Kidney (tissue), 14 donors: ENCODE measurements around the gene CRABP2. TPM values are rescaled to one million over a fixed set of nuclear protein-coding genes. Genes with fewer than 3 reads are reported as not detected.

Experiments used
- DNase-seq, 5 donors: peaks; one replicate each; pipeline ENCODE4 v3.0.0-alpha.2; 2013 to 2020
- FAIRE-seq: peaks from 2 replicates; lab custom pipeline; 2012; peaks lifted over from hg19 to GRCh38; lab: Jason Lieb, UNC
- H3K27ac ChIP-seq, 2 donors: one replicate each; pipeline ENCODE4 v1.7.0; 2013; ENCODE audit warnings: low read depth in 2 of 2, low read length in 2 of 2, inconsistent platforms in 1 of 2
- H3K27me3 ChIP-seq: one replicate; pipeline ENCODE4 v1.7.1; 2013; ENCODE audit warnings: low read length, inconsistent platforms; ENCODE audit not compliant: control insufficient read depth, insufficient read depth
- H3K36me3 ChIP-seq, 3 donors: one replicate each; pipeline versions ENCODE4 v1.7.0 to v1.7.1; 2013; ENCODE audit warnings: low read length in 3 of 3, control low read depth in 1 of 3, inconsistent platforms in 1 of 3; ENCODE audit not compliant: insufficient read depth in 3 of 3, control insufficient read depth in 2 of 3
- H3K4me1 ChIP-seq, 3 donors: one replicate each; pipeline versions ENCODE4 v1.7.0 to v1.7.1; 2013; ENCODE audit warnings: low read length in 3 of 3, inconsistent platforms in 1 of 3, low read depth in 1 of 3; ENCODE audit not compliant: control insufficient read depth in 2 of 3, insufficient read depth in 2 of 3
- H3K4me3 ChIP-seq, 3 donors: one replicate each; pipeline versions ENCODE4 v1.7.0 to v1.8.1; 2013; ENCODE audit warnings: low read length in 3 of 3, control low read depth in 1 of 3, inconsistent platforms in 1 of 3
- H3K9ac ChIP-seq, 3 donors: one replicate each; pipeline versions ENCODE4 v1.7.0 to v1.7.1; 2013; ENCODE audit warnings: low read length in 3 of 3, control low read depth in 1 of 3, inconsistent platforms in 1 of 3
- H3K9me3 ChIP-seq, 3 donors: one replicate each; pipeline versions ENCODE4 v1.7.0 to v1.7.1; 2013; ENCODE audit warnings: low read length in 3 of 3, control low read depth in 1 of 3, inconsistent platforms in 1 of 3; ENCODE audit not compliant: control insufficient read depth in 2 of 3, insufficient read depth in 1 of 3
- intact Hi-C: fragments of 100-400 bp; cut with DNase I; formaldehyde crosslinking; loops from one replicate; pipeline ENCODE4 v1.11.1; 2022
- polyA plus RNA-seq: library from polyadenylated mRNA; stranded (reverse); fragments of 350-450 nt; fragmentation: Illumina TruSeq; extraction: RNeasy Lipid Tissue Mini Kit (QIAGEN cat#74804); gene quantifications from one replicate; pipeline ENCODE4 v1.2.3, GENCODE V29; 2014; ENCODE audit warnings: low read depth, low replicate concordance; ENCODE audit not compliant: insufficient read depth
- total RNA-seq: library from RNA; stranded (reverse); fragmentation: NEBNext Ultra II Directional; extraction: Animal tissue kit (Norgen Biotek cat#: 25700); gene quantifications from one replicate; pipeline ENCODE4 v1.2.1, GENCODE V29; 2021
- TF ChIP-seq, protein P1 (sequence below): IDR thresholded peaks from 3 replicates; pipeline ENCODE4 v1.5.1; 2012; ENCODE audit warnings: mild to moderate bottlenecking, moderate library complexity, borderline replicate concordance; ENCODE audit not compliant: insufficient read depth; ENCODE audit errors: extremely low read depth
- donor health status: control.
- donor health status: control.
- donor health status: control.
- donor health status: control.
- donor health status: control.
- donor health status: DM: yes; HTN: yes; CAD: no.
- donor health status: Normal renal cell carcinoma (clear cell type).

Gene CRABP2
- total and polyA plus RNA-seq, 2 donors from 2014 or later, result 15.2 to 21.6 TPM

DNA sequence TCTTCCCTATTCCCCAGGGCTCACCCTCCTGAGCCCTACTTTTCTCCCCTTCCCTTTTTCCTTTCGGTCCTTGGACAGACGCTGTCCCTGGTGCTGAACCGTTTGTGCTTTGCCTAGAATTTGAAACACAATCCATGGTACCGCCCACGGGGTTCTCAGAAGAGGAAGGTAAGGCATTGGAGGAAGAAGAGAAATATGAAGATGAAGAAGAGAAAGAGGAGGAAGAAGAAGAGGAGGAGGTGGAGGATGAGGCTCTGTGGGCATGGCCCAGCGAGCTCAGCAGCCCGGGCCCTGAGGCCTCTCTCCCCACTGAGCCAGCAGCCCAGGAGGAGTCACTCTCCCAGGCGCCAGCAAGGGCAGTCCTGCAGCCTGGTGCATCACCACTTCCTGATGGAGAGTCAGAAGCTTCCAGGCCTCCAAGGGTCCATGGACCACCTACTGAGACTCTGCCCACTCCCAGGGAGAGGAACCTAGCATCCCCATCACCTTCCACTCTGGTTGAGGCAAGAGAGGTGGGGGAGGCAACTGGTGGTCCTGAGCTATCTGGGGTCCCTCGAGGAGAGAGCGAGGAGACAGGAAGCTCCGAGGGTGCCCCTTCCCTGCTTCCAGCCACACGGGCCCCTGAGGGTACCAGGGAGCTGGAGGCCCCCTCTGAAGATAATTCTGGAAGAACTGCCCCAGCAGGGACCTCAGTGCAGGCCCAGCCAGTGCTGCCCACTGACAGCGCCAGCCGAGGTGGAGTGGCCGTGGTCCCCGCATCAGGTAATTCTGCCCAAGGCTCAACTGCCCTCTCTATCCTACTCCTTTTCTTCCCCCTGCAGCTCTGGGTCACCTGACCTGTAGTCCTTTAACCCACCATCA is 53.0 kb downstream of the CRABP2 start:
- FAIRE-seq, result no peak

More for the DNA sequence above, 53.0 kb downstream of the CRABP2 start:
- DNase-seq, result peak; percentile 44 to 92 (median 77)
- H3K36me3 ChIP-seq, result no peaks in the 10 kb centered on the region
- no peak overlapping the region for H3K4me3 ChIP-seq
- H3K9ac ChIP-seq, result no peak overlapping the region
- H3K9me3 ChIP-seq, result no peaks in the 10 kb centered on the region
- TF ChIP-seq, protein P1, sequence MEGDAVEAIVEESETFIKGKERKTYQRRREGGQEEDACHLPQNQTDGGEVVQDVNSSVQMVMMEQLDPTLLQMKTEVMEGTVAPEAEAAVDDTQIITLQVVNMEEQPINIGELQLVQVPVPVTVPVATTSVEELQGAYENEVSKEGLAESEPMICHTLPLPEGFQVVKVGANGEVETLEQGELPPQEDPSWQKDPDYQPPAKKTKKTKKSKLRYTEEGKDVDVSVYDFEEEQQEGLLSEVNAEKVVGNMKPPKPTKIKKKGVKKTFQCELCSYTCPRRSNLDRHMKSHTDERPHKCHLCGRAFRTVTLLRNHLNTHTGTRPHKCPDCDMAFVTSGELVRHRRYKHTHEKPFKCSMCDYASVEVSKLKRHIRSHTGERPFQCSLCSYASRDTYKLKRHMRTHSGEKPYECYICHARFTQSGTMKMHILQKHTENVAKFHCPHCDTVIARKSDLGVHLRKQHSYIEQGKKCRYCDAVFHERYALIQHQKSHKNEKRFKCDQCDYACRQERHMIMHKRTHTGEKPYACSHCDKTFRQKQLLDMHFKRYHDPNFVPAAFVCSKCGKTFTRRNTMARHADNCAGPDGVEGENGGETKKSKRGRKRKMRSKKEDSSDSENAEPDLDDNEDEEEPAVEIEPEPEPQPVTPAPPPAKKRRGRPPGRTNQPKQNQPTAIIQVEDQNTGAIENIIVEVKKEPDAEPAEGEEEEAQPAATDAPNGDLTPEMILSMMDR, result no peak
- peaks cover 31% of the 10 kb centered on the region for H3K27me3 ChIP-seq
- intact Hi-C loops, result no loop called here
- no peak overlapping the region for H3K27ac ChIP-seq
- peaks cover 0 to 7% (median 4%) of the 10 kb centered on the region in 3 donors for H3K4me1 ChIP-seq

Other genes starting within 250 kb of the CRABP2 start
- gene MEF2D, start 204.8 kb downstream of the CRABP2 start, total RNA-seq, result 49.3 TPM
- 13.7 TPM for gene MEF2D, start 204.8 kb downstream of the CRABP2 start, polyA plus RNA-seq
- gene IQGAP3, start 133.0 kb downstream of the CRABP2 start, total RNA-seq, result 1.7 TPM
- 0.13 TPM for gene IQGAP3, start 133.0 kb downstream of the CRABP2 start, polyA plus RNA-seq
- gene TTC24, start 125.9 kb downstream of the CRABP2 start, total RNA-seq, result 0.57 TPM
- not detected for gene TTC24, start 125.9 kb downstream of the CRABP2 start, polyA plus RNA-seq
- gene NAXE, start 113.8 kb downstream of the CRABP2 start, total RNA-seq, result 78.0 TPM
- 221 TPM for gene NAXE, start 113.8 kb downstream of the CRABP2 start, polyA plus RNA-seq
- gene GPATCH4, start 104.1 kb downstream of the CRABP2 start, total RNA-seq, result 24.0 TPM
- 26.2 TPM for gene GPATCH4, start 104.1 kb downstream of the CRABP2 start, polyA plus RNA-seq
- 1.9 TPM for gene HAPLN2, start 86.2 kb downstream of the CRABP2 start, total RNA-seq
- 0.30 TPM for gene HAPLN2, start 86.2 kb downstream of the CRABP2 start, polyA plus RNA-seq
- 0.19 TPM for gene BCAN, start 63.5 kb downstream of the CRABP2 start, total RNA-seq
- 0.45 TPM for gene BCAN, start 63.5 kb downstream of the CRABP2 start, polyA plus RNA-seq
- 50.7 TPM for gene NES, start 28.2 kb downstream of the CRABP2 start, total RNA-seq
- gene NES, start 28.2 kb downstream of the CRABP2 start, polyA plus RNA-seq, result 44.3 TPM
- gene METTL25B, start 22.9 kb upstream of the CRABP2 start, total RNA-seq, result 35.2 TPM
- 29.4 TPM for gene METTL25B, start 22.9 kb upstream of the CRABP2 start, polyA plus RNA-seq
- gene ISG20L2, start 23.2 kb upstream of the CRABP2 start, total RNA-seq, result 23.3 TPM
- 13.3 TPM for gene ISG20L2, start 23.2 kb upstream of the CRABP2 start, polyA plus RNA-seq
- 71.9 TPM for gene MRPL24, start 35.5 kb upstream of the CRABP2 start, total RNA-seq
- gene MRPL24, start 35.5 kb upstream of the CRABP2 start, polyA plus RNA-seq, result 174 TPM
- 198 TPM for gene HDGF, start 46.1 kb upstream of the CRABP2 start, total RNA-seq
- gene HDGF, start 46.1 kb upstream of the CRABP2 start, polyA plus RNA-seq, result 206 TPM
- gene PRCC, start 62.0 kb upstream of the CRABP2 start, total RNA-seq, result 52.8 TPM
- 50.5 TPM for gene PRCC, start 62.0 kb upstream of the CRABP2 start, polyA plus RNA-seq
- gene SH2D2A, start 111.3 kb upstream of the CRABP2 start, total RNA-seq, result 4.3 TPM
- 0.32 TPM for gene SH2D2A, start 111.3 kb upstream of the CRABP2 start, polyA plus RNA-seq
- gene INSRR, start 153.5 kb upstream of the CRABP2 start, total RNA-seq, result 0.35 TPM
- gene INSRR, start 153.5 kb upstream of the CRABP2 start, polyA plus RNA-seq, result 2.4 TPM
- 1.0 TPM for gene NTRK1, start 155.3 kb upstream of the CRABP2 start, total RNA-seq
- 1.3 TPM for gene NTRK1, start 155.3 kb upstream of the CRABP2 start, polyA plus RNA-seq
- 17.2 TPM for gene PEAR1, start 188.1 kb upstream of the CRABP2 start, total RNA-seq
- gene PEAR1, start 188.1 kb upstream of the CRABP2 start, polyA plus RNA-seq, result 4.5 TPM
- 0.50 TPM for gene LRRC71, start 215.0 kb upstream of the CRABP2 start, total RNA-seq
- gene LRRC71, start 215.0 kb upstream of the CRABP2 start, polyA plus RNA-seq, result 0.19 TPM